Smooth muscle cell (in vitro differentiated cells): ENCODE results near the gene ESYT1. TPM values are rescaled to one million over a fixed set of nuclear protein-coding genes. Genes with fewer than 3 reads are reported as not detected.
A peak's percentile ranks its signal among the peaks of the same experiment; 100 is the strongest.

Experiments used
- DNase-seq: peaks from one replicate; lab custom pipeline; 2025; ENCODE audit not compliant: unreplicated experiment; lab: John Stamatoyannopoulos, UW
- H2AFZ ChIP-seq: fragments of 200-600 bp; sonication (generic); 2 replicates; pipeline ENCODE4 v1.6.0; 2016; ENCODE audit warnings: antibody characterized with exemption, low read depth, mild to moderate bottlenecking
- H3F3A ChIP-seq: fragments of 200-600 bp; sonication (generic); 2 replicates; pipeline ENCODE4 v1.6.0; 2017; ENCODE audit warnings: antibody characterized with exemption, low read depth
- H3K27ac ChIP-seq: fragments of 200-600 bp; sonication (generic); 2 replicates; pipeline ENCODE4 v1.5.1; 2016; ENCODE audit warnings: low read depth, mild to moderate bottlenecking
- H3K27me3 ChIP-seq: fragments of 200-600 bp; sonication (generic); 2 replicates; pipeline ENCODE4 v1.6.1; 2016; ENCODE audit warnings: low read depth, mild to moderate bottlenecking
- H3K36me3 ChIP-seq: fragments of 200-600 bp; sonication (generic); 2 replicates; pipeline ENCODE4 v1.5.1; 2016; ENCODE audit warnings: low read depth
- H3K4me1 ChIP-seq: fragments of 200-600 bp; sonication (generic); 2 replicates; pipeline ENCODE4 v1.5.1; 2016; ENCODE audit warnings: low read depth
- H3K4me2 ChIP-seq: fragments of 200-600 bp; sonication (generic); 2 replicates; pipeline ENCODE4 v1.6.0; 2016; ENCODE audit warnings: mild to moderate bottlenecking
- H3K4me3 ChIP-seq: fragments of 200-600 bp; sonication (generic); 2 replicates; pipeline ENCODE4 v1.5.1; 2016; ENCODE audit warnings: mild to moderate bottlenecking
- H3K79me2 ChIP-seq: fragments of 200-600 bp; sonication (generic); 2 replicates; pipeline ENCODE4 v1.6.0; 2016; ENCODE audit warnings: low read depth, mild to moderate bottlenecking
- H3K9ac ChIP-seq: fragments of 200-600 bp; sonication (generic); 2 replicates; pipeline ENCODE4 v1.6.0; 2016; ENCODE audit warnings: low read depth
- H3K9me3 ChIP-seq: fragments of 200-600 bp; sonication (generic); replicated peaks from 2 replicates; pipeline ENCODE4 v1.5.1; 2016; ENCODE audit warnings: low read depth
- H4K20me1 ChIP-seq: fragments of 200-600 bp; sonication (generic); 2 replicates; pipeline ENCODE4 v1.6.0; 2016; ENCODE audit warnings: low read depth
- CTCF ChIP-seq: fragments of 200-600 bp; sonication (generic); IDR thresholded peaks from 2 replicates; pipeline ENCODE4 v1.5.1; 2017; ENCODE audit warnings: borderline replicate concordance, mild to moderate bottlenecking, antibody characterized with exemption; ENCODE audit not compliant: insufficient read depth, poor library complexity, severe bottlenecking
- WGBS: methylation state at CpG from one replicate; pipeline ENCODE4 v1.1.7; 2016; ENCODE audit warnings: low lambda C conversion rate; 5-methylcytosine and 5-hydroxymethylcytosine counted together
- polyA plus RNA-seq: library from polyadenylated mRNA; unstranded; fragments of >200 nt; fragmentation: Nextera tagmentation; extraction: Ambion mirVana; gene quantifications from 2 replicates; pipeline ENCODE4 v1.2.1, GENCODE V29; 2016
- total RNA-seq: library from RNA; depleted of rRNA; stranded (reverse); fragments of >200 nt; gene quantifications from 2 replicates; pipeline ENCODE4 v1.2.3, GENCODE V29; 2014

The ESYT1 gene
- total and polyA plus RNA-seq, 2 experiments from 2014 or later: 69.5 to 76.0 TPM

- Histone ChIP-seq H3K4me3 (peak overlapping the region; percentile 82), H3K9ac (peak overlapping the region; percentile 75), H3K27ac (peak overlapping the region; percentile 92), H3K4me2 (peak overlapping the region; percentile 89), H2AFZ (no peak overlapping the region), H3F3A (peaks cover 14% of the 10 kb centered on the region), H4K20me1 (no peaks in the 10 kb centered on the region), H3K4me1 (peaks cover 21% of the 10 kb centered on the region), H3K36me3 (no peaks in the 10 kb centered on the region), H3K27me3 (no peaks in the 10 kb centered on the region), H3K9me3 (no peaks in the 10 kb centered on the region), H3K79me2 (peaks cover 14% of the 10 kb centered on the region)
- no peak for DNase-seq
- no peak for TF ChIP-seq CTCF
- 2% methylated on average over 8 of the region's 8 CpGs for WGBS
Observed at GRCh38 chr12:56127485-56127887, 581 bp upstream of the ESYT1 start.

GRCh38 chr12:56128670-56129205 is 671 bp downstream of the ESYT1 start:
- peak overlapping the region; percentile 10 for H2AFZ ChIP-seq
- DNase-seq: peak; percentile 46
- no peaks in the 10 kb centered on the region for H3K36me3 ChIP-seq
- no peaks in the 10 kb centered on the region for H3K9me3 ChIP-seq
- H3K4me2 ChIP-seq: peak overlapping the region; percentile 90
- TF ChIP-seq CTCF: no peak
- H3F3A ChIP-seq: peaks cover 14% of the 10 kb centered on the region
- peak overlapping the region; percentile 64 for H3K27ac ChIP-seq
- peaks cover 21% of the 10 kb centered on the region for H3K4me1 ChIP-seq
- H3K27me3 ChIP-seq: no peaks in the 10 kb centered on the region
- H4K20me1 ChIP-seq: no peaks in the 10 kb centered on the region
- H3K4me3 ChIP-seq: peak overlapping the region; percentile 82
- peaks cover 14% of the 10 kb centered on the region for H3K79me2 ChIP-seq
- H3K9ac ChIP-seq: peak overlapping the region; percentile 53
- WGBS: under 1% methylated on average over 19 of the region's 20 CpGs

GRCh38 chr12:56129206-56129941 is 1.3 kb downstream of the ESYT1 start:
- WGBS: 6% methylated on average over 28 of the region's 29 CpGs
- peak overlapping the region; percentile 10 for H2AFZ ChIP-seq
- H3K4me3 ChIP-seq: peak overlapping the region; percentile 82
- peaks cover 14% of the 10 kb centered on the region for H3K79me2 ChIP-seq
- H3K9me3 ChIP-seq: no peaks in the 10 kb centered on the region
- no peaks in the 10 kb centered on the region for H3K27me3 ChIP-seq
- peak; percentile 25 for DNase-seq
- peaks cover 21% of the 10 kb centered on the region for H3K4me1 ChIP-seq
- H4K20me1 ChIP-seq: no peaks in the 10 kb centered on the region
- H3K9ac ChIP-seq: peak overlapping the region; percentile 53
- TF ChIP-seq CTCF: no peak
- H3F3A ChIP-seq: peaks cover 14% of the 10 kb centered on the region
- peak overlapping the region; percentile 90 for H3K4me2 ChIP-seq
- no peaks in the 10 kb centered on the region for H3K36me3 ChIP-seq
- peak overlapping the region; percentile 64 for H3K27ac ChIP-seq
